PC-3 (cell line): ENCODE results near the gene NAV1. TPM values are rescaled to one million over a fixed set of nuclear protein-coding genes. Genes with fewer than 3 reads are reported as not detected.

Experiments used
- ATAC-seq: fragments of 200-7000 bp; cut with Tn5 transposase; 2 replicates; pipeline ENCODE4 v1.9.1; 2020; ENCODE audit warnings: mild to moderate bottlenecking, moderate library complexity
- BruUV-seq: library from RNA; stranded (reverse); fragments of 400-500 nt; replicated peaks from 2 replicates; lab custom pipeline; 2021; lab: Mats Ljungman, UMichigan
- CTCF ChIA-PET: fragments of 300-600 bp; sonication (Branson Sonifier 250); formaldehyde crosslinking; loops from one replicate; lab custom pipeline; 2022; ENCODE audit warnings: antibody characterized with exemption; lab: Charles Lee
- POLR2A ChIA-PET: fragments of 300-600 bp; sonication (Branson Sonifier 250); formaldehyde crosslinking; loops from one replicate; lab custom pipeline; 2022; ENCODE audit warnings: antibody characterized with exemption; ENCODE audit not compliant: unreplicated experiment; lab: Charles Lee
- DNase-seq: peaks from one replicate; pipeline ENCODE4 v3.0.0-alpha.2; 2015
- H2AFZ ChIP-seq: fragments of 300-600 bp; sonication (generic); 2 replicates; pipeline ENCODE4 v1.6.0; 2016; ENCODE audit warnings: antibody characterized with exemption, low read length
- H3F3A ChIP-seq: fragments of 300-600 bp; sonication (generic); one replicate; pipeline ENCODE4 v1.6.0; 2017; ENCODE audit warnings: antibody characterized with exemption, low read length, control low read depth, mild to moderate bottlenecking; ENCODE audit not compliant: unreplicated experiment
- H3K27ac ChIP-seq: fragments of 300-600 bp; sonication (generic); 2 replicates; pipeline ENCODE4 v1.5.1; 2016; ENCODE audit warnings: mild to moderate bottlenecking, low read length
- H3K27me3 ChIP-seq: fragments of 300-600 bp; sonication (generic); 2 replicates; pipeline ENCODE4 v1.6.1; 2016; ENCODE audit warnings: low read length, mixed read lengths
- H3K36me3 ChIP-seq: fragments of 300-600 bp; sonication (generic); 2 replicates; pipeline ENCODE4 v1.6.1; 2016; ENCODE audit warnings: low read depth, mixed run types, low read length, mixed read lengths
- H3K4me1 ChIP-seq: fragments of 300-600 bp; sonication (generic); 2 replicates; pipeline ENCODE4 v1.5.1; 2016; ENCODE audit warnings: low read length; ENCODE audit not compliant: insufficient read depth
- H3K4me2 ChIP-seq: fragments of 300-600 bp; sonication (generic); 2 replicates; pipeline ENCODE4 v1.6.0; 2016; ENCODE audit warnings: low read length
- H3K4me3 ChIP-seq: fragments of 300-600 bp; sonication (generic); 2 replicates; pipeline ENCODE4 v1.5.1; 2016; ENCODE audit warnings: mild to moderate bottlenecking, low read length, mixed read lengths
- H3K79me2 ChIP-seq: fragments of 300-600 bp; sonication (generic); 2 replicates; pipeline ENCODE4 v1.6.1; 2017; ENCODE audit warnings: low read length, mixed read lengths
- H3K9ac ChIP-seq: fragments of 300-600 bp; sonication (generic); 2 replicates; pipeline ENCODE4 v1.6.0; 2016; ENCODE audit warnings: mild to moderate bottlenecking, low read length
- H3K9me2 ChIP-seq: fragments of 300-600 bp; sonication (generic); replicated peaks from 2 replicates; pipeline ENCODE4 v1.6.1; 2016; ENCODE audit warnings: mixed run types, low read length, mixed read lengths
- H3K9me3 ChIP-seq: fragments of 300-600 bp; sonication (generic); 2 replicates; pipeline ENCODE4 v1.6.1; 2016; ENCODE audit warnings: low read length, mixed read lengths
- H4K20me1 ChIP-seq: fragments of 300-600 bp; sonication (generic); 2 replicates; pipeline ENCODE4 v1.6.1; 2016; ENCODE audit warnings: low read length, mixed read lengths
- EZH2 ChIP-seq: fragments of 300-600 bp; sonication (generic); IDR thresholded peaks from one replicate; pipeline ENCODE4 v1.6.1; 2017; ENCODE audit warnings: antibody characterized with exemption, mild to moderate bottlenecking, low read length; ENCODE audit not compliant: unreplicated experiment
- EZH2phosphoT487 ChIP-seq: fragments of 300-600 bp; sonication (generic); IDR thresholded peaks from 2 replicates; pipeline ENCODE4 v1.6.1; 2018; ENCODE audit warnings: mild to moderate bottlenecking, antibody characterized with exemption, low read length, borderline replicate concordance
- intact Hi-C: fragments of 100-400 bp; cut with micrococcal nuclease; formaldehyde crosslinking; loops from 2 replicates; pipeline ENCODE4 v1.9.0; 2023
- total RNA-seq: library from RNA; depleted of rRNA; stranded (reverse); fragments of >200 nt; gene quantifications from 2 replicates; pipeline ENCODE4 v1.2.3, GENCODE V29; 2014
- TF ChIP-seq, protein P1 (sequence below): fragments of 300-600 bp; sonication (generic); conservative IDR thresholded peaks from 2 replicates; pipeline ENCODE4 v1.5.1; 2017; ENCODE audit warnings: antibody characterized with exemption, low read depth, mild to moderate bottlenecking, low read length

The NAV1 gene
- total RNA-seq, 1 experiment from 2014 or later = 2.6 TPM

DNA sequence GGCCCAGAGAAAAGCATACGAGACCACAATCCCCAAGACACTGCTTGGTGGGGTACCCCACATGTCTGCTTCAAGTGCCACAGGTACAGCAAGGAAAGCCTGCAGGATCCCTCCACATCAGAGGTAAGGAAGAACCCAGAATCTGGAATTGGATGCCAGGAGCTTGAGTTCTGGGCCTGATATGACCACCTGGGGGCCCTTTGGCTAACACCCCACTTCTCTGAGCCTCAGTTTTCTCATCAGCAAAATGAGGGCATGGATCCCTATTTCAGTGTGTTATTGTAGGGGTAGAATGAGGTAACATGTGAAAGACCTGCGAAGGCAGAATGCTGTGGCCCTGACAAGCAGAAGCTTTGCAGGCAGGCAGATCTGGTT, 24.5 kb downstream of the NAV1 start:
- Histone ChIP-seq H4K20me1 (no peaks in the 10 kb centered on the region), H3K79me2 (no peaks in the 10 kb centered on the region), H3K4me2 (no peak overlapping the region), H3K27ac (no peak overlapping the region), H3K9me2 (no peaks in the 10 kb centered on the region), H3K36me3 (no peaks in the 10 kb centered on the region), H3K4me1 (peaks cover 3% of the 10 kb centered on the region; the same call in 1 of the 2 replicates), H3K9ac (no peak overlapping the region), H3K9me3 (no peaks in the 10 kb centered on the region), H3K27me3 (no peaks in the 10 kb centered on the region), H3F3A (no peaks in the 10 kb centered on the region), H2AFZ (no peak overlapping the region), H3K4me3 (no peak overlapping the region)
- ChIA-PET POLR2A (no interaction called here), CTCF (no interaction called here)
- intact Hi-C loops = no loop called here
- no TSS peak for BruUV-seq
- no peak for TF ChIP-seq EZH2phosphoT487
- TF ChIP-seq, protein P1, sequence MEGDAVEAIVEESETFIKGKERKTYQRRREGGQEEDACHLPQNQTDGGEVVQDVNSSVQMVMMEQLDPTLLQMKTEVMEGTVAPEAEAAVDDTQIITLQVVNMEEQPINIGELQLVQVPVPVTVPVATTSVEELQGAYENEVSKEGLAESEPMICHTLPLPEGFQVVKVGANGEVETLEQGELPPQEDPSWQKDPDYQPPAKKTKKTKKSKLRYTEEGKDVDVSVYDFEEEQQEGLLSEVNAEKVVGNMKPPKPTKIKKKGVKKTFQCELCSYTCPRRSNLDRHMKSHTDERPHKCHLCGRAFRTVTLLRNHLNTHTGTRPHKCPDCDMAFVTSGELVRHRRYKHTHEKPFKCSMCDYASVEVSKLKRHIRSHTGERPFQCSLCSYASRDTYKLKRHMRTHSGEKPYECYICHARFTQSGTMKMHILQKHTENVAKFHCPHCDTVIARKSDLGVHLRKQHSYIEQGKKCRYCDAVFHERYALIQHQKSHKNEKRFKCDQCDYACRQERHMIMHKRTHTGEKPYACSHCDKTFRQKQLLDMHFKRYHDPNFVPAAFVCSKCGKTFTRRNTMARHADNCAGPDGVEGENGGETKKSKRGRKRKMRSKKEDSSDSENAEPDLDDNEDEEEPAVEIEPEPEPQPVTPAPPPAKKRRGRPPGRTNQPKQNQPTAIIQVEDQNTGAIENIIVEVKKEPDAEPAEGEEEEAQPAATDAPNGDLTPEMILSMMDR = no peak
- no peak for TF ChIP-seq EZH2
- DNase-seq (no peak), ATAC-seq (no peak)

DNA sequence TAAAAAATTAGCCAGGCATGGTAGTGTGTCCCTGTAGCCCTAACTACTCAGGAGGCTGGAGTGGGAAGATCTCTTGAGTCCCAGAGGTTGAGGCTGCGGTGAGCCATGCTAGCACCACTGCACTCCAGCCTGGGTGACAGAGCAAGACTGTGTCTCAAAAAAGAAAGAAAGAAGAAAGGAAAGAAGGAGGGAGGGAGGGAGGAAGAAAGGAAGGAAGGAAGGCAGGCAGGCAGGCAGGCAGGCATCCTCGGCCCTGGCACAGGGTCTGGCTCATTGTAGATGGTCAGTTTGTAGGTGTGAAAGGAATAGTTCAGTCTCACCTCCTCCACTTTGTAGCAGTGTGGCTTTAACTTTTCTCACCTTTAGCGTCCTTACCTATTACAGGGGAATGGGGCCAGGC, 25.0 kb downstream of the NAV1 start:
- Histone ChIP-seq H4K20me1 (no peaks in the 10 kb centered on the region), H3K36me3 (no peaks in the 10 kb centered on the region), H3K9me2 (no peaks in the 10 kb centered on the region), H3F3A (no peaks in the 10 kb centered on the region), H3K4me3 (no peak overlapping the region), H2AFZ (no peak overlapping the region), H3K27ac (no peak overlapping the region), H3K9ac (no peak overlapping the region), H3K9me3 (no peaks in the 10 kb centered on the region), H3K27me3 (no peaks in the 10 kb centered on the region), H3K4me1 (peaks cover 3% of the 10 kb centered on the region; the same call in 1 of the 2 replicates), H3K4me2 (no peak overlapping the region), H3K79me2 (no peaks in the 10 kb centered on the region)
- BruUV-seq = no TSS peak
- DNase-seq (no peak), ATAC-seq (no peak)
- POLR2A ChIA-PET = no interaction called here
- TF ChIP-seq EZH2phosphoT487 (no peak), EZH2 (no peak)
- TF ChIP-seq, protein P1 = no peak
- CTCF ChIA-PET = no interaction called here
- intact Hi-C loops = no loop called here

DNA sequence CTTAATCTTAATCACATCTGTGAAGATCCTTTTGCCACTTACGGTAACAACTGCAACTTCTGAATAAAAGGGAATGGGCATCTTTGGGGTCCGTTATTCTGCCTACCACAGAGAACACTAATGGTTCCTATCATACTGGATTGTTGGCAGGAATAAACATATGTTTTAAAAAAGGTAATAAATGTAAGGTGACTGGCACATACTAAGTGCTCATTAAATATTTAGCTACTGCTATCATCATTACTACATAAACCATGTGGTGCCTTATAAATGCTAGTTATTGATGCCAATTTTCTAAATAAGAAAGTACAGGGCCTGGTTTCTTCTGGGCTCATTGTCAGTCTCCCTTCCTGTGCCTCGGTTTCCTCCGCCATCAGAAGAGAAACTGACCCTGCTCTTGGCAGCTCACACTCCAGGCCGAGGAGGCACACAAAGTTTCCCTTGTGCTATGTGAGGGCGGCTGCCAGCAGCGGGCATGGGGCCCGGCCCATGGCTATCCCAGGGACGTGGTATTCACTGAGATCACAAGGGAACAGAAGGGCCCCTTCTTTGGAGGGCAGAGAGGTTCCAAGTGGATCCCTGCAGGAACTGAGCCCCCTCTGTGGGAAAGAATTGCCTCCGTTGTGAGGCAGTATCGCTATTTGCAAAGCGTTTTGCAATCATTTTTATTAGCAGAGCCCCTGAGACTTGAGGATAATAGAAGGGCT, 26.2 kb downstream of the NAV1 start:
- intact Hi-C loops = no loop called here
- CTCF ChIA-PET = no interaction called here

More for the DNA sequence above, 26.2 kb downstream of the NAV1 start:
- Histone ChIP-seq H4K20me1 (no peaks in the 10 kb centered on the region), H3K79me2 (no peaks in the 10 kb centered on the region), H3K4me3 (no peak overlapping the region), H3K27me3 (no peaks in the 10 kb centered on the region), H3K4me2 (no peak overlapping the region), H3K27ac (no peak overlapping the region), H3K9ac (no peak overlapping the region), H3K9me3 (no peaks in the 10 kb centered on the region), H3K4me1 (no peaks in the 10 kb centered on the region), H3F3A (no peaks in the 10 kb centered on the region), H3K36me3 (no peaks in the 10 kb centered on the region), H2AFZ (no peak overlapping the region), H3K9me2 (no peaks in the 10 kb centered on the region)
- no peak for DNase-seq
- POLR2A ChIA-PET = no interaction called here
- no peak for ATAC-seq
- BruUV-seq = no TSS peak
- TF ChIP-seq, protein P1 = no peak
- no peak for TF ChIP-seq EZH2
